Lower leg skin (tissue), 4 donors: Measurements from ENCODE around the gene PMEPA1. TPM values are rescaled to one million over a fixed set of nuclear protein-coding genes. Genes with fewer than 3 reads are reported as not detected.

ENCODE experiments used
- DNase-seq, 2 donors: peaks; one replicate each; pipeline ENCODE4 v3.0.0-alpha.2; 2019; ENCODE audit warnings: low spot score in 2 of 2
- H3K4me3 ChIP-seq: fragments of 200-600 bp; sonication (generic); 2 replicates; pipeline ENCODE4 v1.5.1; 2017; ENCODE audit warnings: mild to moderate bottlenecking, low read depth; ENCODE audit not compliant: poor library complexity, severe bottlenecking
- CTCF ChIP-seq, 3 donors: fragments of 450-650 bp; IDR thresholded peaks; one replicate each; pipeline ENCODE4 v1.5.1; 2016; ENCODE audit warnings: antibody characterized with exemption in 3 of 3, mild to moderate bottlenecking in 3 of 3, moderate library complexity in 2 of 3
- POLR2A ChIP-seq, 2 donors: fragments of 450-650 bp; IDR thresholded peaks; one replicate each; pipeline ENCODE4 v1.6.1; 2016 to 2017; ENCODE audit warnings: antibody characterized with exemption in 2 of 2, mild to moderate bottlenecking in 1 of 2, moderate library complexity in 1 of 2
- WGBS, 2 donors: methylation state at CpG; one replicate each; pipeline ENCODE4 v1.1.5; 2018; 5-methylcytosine and 5-hydroxymethylcytosine counted together
- intact Hi-C: fragments of 100-400 bp; cut with DNase I; formaldehyde crosslinking; loops from one replicate; pipeline ENCODE4 v1.15.0; 2023; ENCODE audit warnings: low total_unique reads
- total RNA-seq, 4 donors: library from RNA; depleted of rRNA; stranded (reverse); fragments of >200 nt; gene quantifications; one replicate each; pipeline ENCODE4 v1.1.0, GENCODE V29; 2016

Gene PMEPA1
- total RNA-seq, 4 donors from 2014 or later: 4.3 to 22.1 (median 11.8) TPM

GRCh38 chr20:57742507-57743181 is 32.8 kb upstream of the PMEPA1 start:
- H3K4me3 ChIP-seq: no peak overlapping the region
- TF ChIP-seq POLR2A (IDR thresholded peaks at IDR 0.05): no peak
- TF ChIP-seq CTCF (IDR thresholded peaks at IDR 0.05): no peak
- no peak for DNase-seq
- intact Hi-C loops: no loop called here
- 77 to 78% methylated on average over 11 of the region's 11 CpGs for WGBS, 2 donors

GRCh38 chr20:57738484-57738883 is 28.7 kb upstream of the PMEPA1 start:
- no peak overlapping the region for H3K4me3 ChIP-seq
- intact Hi-C loops: no loop called here
- no peak for DNase-seq
- 14 to 18% methylated on average over 2 of the region's 2 CpGs for WGBS, 2 donors
- no peak for TF ChIP-seq POLR2A (IDR thresholded peaks at IDR 0.05)
- no peak for TF ChIP-seq CTCF (IDR thresholded peaks at IDR 0.05)

GRCh38 chr20:57738053-57738452 is 28.2 kb upstream of the PMEPA1 start:
- 60 to 79% methylated on average over 2 of the region's 2 CpGs for WGBS, 2 donors
- intact Hi-C loops: no loop called here
- no peak for TF ChIP-seq CTCF (IDR thresholded peaks at IDR 0.05)
- no peak for TF ChIP-seq POLR2A (IDR thresholded peaks at IDR 0.05)
- no peak overlapping the region for H3K4me3 ChIP-seq
- no peak for DNase-seq

GRCh38 chr20:57737349-57737748 is 27.5 kb upstream of the PMEPA1 start:
- intact Hi-C loops: no loop called here

GRCh38 chr20:57736738-57737347 is 27.0 kb upstream of the PMEPA1 start:
- no peak for DNase-seq
- intact Hi-C loops: no loop called here
- no peak for TF ChIP-seq CTCF (IDR thresholded peaks at IDR 0.05)
- no peak for TF ChIP-seq POLR2A (IDR thresholded peaks at IDR 0.05)
- no peak overlapping the region for H3K4me3 ChIP-seq
- WGBS, 2 donors: 66 to 70% methylated on average over 10 of the region's 10 CpGs

More at GRCh38 chr20:57737349-57737748, 27.5 kb upstream of the PMEPA1 start:
- DNase-seq: no peak
- H3K4me3 ChIP-seq: no peak overlapping the region
- no peak for TF ChIP-seq POLR2A (IDR thresholded peaks at IDR 0.05)
- no peak for TF ChIP-seq CTCF (IDR thresholded peaks at IDR 0.05)
- WGBS, 2 donors: 82 to 83% methylated on average over 4 of the region's 4 CpGs
